Measurements from ENCODE around the gene SYNE2.

SYNE2 gene

DNA sequence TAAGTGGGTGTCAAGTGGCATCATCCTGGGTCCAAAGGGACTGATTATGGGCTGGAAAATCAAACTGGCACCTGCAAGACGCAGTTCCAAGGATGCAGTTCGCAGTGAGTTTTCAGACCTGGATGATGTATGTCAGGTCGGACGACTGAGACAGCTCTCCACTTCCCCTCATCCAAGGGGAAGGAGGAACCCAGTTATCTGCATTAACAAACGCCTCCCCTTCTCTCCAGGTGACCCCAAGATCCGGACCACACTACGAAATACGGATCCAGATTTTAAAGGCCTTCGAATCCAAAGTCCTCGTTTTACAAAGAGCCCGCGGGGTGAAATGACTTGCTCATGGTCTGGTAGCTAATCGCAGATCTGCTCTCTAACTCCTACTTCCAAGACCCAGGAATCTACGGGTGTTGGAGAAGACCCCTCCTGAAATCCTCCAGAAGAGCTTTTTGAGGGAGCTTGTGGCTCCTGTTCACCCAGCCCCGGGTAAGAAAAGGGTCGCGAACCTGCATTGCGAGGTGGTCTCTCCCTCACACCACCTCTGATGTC is 460 bp upstream of the SYNE2 start:
- TF ChIP-seq GABPA (IDR thresholded peaks at IDR 0.05; ENCODE audit: low read depth) (no peak), POLR2AphosphoS5 (IDR thresholded peaks at IDR 0.05; ENCODE audit: low read depth) (no peak)
- DNase-seq (ENCODE audit: low read depth in 1 of 2, low spot score in 1 of 2) = no peak
- no peak overlapping the region for H3K27ac ChIP-seq (replicated peaks)

DNA sequence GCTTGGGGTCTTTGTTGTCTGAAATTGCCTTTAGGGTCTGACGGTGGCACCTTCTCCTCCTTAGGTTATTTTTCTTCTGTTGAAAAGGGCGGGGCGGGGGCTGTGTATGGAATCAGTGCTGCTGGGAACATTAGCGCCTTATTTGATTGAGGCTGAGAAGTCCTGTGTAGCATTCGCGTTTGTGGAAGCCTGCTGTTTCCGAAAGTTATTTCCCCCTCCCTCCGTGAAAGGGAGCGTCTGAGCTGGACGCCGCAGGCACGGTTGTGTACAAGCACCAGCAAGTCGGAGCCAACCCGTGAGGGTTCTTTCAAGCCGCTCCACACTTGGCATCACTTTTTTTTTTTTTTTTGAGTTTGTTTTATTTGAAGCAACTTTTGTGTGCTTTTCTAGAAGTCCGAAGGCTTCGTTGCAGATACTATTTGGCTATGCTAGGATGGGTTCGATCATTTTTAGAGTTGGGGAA is 1.1 kb downstream of the SYNE2 start:
- TF ChIP-seq, protein P1, sequence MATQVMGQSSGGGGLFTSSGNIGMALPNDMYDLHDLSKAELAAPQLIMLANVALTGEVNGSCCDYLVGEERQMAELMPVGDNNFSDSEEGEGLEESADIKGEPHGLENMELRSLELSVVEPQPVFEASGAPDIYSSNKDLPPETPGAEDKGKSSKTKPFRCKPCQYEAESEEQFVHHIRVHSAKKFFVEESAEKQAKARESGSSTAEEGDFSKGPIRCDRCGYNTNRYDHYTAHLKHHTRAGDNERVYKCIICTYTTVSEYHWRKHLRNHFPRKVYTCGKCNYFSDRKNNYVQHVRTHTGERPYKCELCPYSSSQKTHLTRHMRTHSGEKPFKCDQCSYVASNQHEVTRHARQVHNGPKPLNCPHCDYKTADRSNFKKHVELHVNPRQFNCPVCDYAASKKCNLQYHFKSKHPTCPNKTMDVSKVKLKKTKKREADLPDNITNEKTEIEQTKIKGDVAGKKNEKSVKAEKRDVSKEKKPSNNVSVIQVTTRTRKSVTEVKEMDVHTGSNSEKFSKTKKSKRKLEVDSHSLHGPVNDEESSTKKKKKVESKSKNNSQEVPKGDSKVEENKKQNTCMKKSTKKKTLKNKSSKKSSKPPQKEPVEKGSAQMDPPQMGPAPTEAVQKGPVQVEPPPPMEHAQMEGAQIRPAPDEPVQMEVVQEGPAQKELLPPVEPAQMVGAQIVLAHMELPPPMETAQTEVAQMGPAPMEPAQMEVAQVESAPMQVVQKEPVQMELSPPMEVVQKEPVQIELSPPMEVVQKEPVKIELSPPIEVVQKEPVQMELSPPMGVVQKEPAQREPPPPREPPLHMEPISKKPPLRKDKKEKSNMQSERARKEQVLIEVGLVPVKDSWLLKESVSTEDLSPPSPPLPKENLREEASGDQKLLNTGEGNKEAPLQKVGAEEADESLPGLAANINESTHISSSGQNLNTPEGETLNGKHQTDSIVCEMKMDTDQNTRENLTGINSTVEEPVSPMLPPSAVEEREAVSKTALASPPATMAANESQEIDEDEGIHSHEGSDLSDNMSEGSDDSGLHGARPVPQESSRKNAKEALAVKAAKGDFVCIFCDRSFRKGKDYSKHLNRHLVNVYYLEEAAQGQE (IDR thresholded peaks at IDR 0.05; ENCODE audit: insufficient replicate concordance, low read depth) = no peak
- TF ChIP-seq SPI1 (IDR thresholded peaks at IDR 0.05; ENCODE audit: borderline replicate concordance, low read depth) = no peak
- no peak for TF ChIP-seq POLR2AphosphoS5 (IDR thresholded peaks at IDR 0.05; ENCODE audit: low read depth)
- TF ChIP-seq, protein P2, sequence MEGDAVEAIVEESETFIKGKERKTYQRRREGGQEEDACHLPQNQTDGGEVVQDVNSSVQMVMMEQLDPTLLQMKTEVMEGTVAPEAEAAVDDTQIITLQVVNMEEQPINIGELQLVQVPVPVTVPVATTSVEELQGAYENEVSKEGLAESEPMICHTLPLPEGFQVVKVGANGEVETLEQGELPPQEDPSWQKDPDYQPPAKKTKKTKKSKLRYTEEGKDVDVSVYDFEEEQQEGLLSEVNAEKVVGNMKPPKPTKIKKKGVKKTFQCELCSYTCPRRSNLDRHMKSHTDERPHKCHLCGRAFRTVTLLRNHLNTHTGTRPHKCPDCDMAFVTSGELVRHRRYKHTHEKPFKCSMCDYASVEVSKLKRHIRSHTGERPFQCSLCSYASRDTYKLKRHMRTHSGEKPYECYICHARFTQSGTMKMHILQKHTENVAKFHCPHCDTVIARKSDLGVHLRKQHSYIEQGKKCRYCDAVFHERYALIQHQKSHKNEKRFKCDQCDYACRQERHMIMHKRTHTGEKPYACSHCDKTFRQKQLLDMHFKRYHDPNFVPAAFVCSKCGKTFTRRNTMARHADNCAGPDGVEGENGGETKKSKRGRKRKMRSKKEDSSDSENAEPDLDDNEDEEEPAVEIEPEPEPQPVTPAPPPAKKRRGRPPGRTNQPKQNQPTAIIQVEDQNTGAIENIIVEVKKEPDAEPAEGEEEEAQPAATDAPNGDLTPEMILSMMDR (IDR thresholded peaks at IDR 0.05; ENCODE audit: insufficient read depth, low read length) = no peak
- TF ChIP-seq GABPA (IDR thresholded peaks at IDR 0.05; ENCODE audit: low read depth) = no peak
- Histone ChIP-seq H3K27ac (replicated peaks) (no peak overlapping the region), H3K27me3 (ENCODE audit: insufficient read depth, poor library complexity, severe bottlenecking) (peaks cover 19% of the 10 kb centered on the region), H3K4me3 (replicated peaks; ENCODE audit: insufficient read depth, low read length) (no peak overlapping the region)
- no peak for DNase-seq (ENCODE audit: low read depth in 1 of 2, low spot score in 1 of 2)

More for the DNA sequence above, 460 bp upstream of the SYNE2 start:
- H3K4me3 ChIP-seq (replicated peaks; ENCODE audit: insufficient read depth, low read length) = no peak overlapping the region
- H3K27me3 ChIP-seq (ENCODE audit: insufficient read depth, poor library complexity, severe bottlenecking) = peaks cover 19% of the 10 kb centered on the region

DNA sequence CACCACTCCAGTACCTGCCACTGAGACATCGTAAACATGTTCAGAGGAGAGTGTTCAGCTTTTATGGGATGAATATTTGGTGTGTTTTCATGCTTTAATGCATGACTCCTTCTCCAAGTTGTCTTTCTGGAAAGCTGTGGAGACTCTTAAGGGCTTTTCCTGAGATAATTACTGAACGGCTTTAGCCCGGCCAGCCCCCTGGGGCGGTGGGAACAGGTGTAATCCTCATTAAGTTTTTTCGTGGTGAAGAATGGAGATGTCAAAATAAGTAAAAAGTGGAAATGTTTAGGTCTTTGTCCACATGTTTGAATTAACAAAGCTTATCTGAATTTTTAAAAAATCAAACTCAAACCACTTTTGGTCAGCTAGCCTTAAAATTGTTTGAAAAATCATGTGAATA is 1.5 kb downstream of the SYNE2 start:
- Histone ChIP-seq H3K27ac (replicated peaks) (no peak overlapping the region), H3K4me3 (replicated peaks; ENCODE audit: insufficient read depth, low read length) (no peak overlapping the region), H3K27me3 (ENCODE audit: insufficient read depth, poor library complexity, severe bottlenecking) (peaks cover 19% of the 10 kb centered on the region)
- no peak for DNase-seq (ENCODE audit: low read depth in 1 of 2, low spot score in 1 of 2)
- TF ChIP-seq GABPA (IDR thresholded peaks at IDR 0.05; ENCODE audit: low read depth) (no peak), SPI1 (IDR thresholded peaks at IDR 0.05; ENCODE audit: borderline replicate concordance, low read depth) (no peak), POLR2AphosphoS5 (IDR thresholded peaks at IDR 0.05; ENCODE audit: low read depth) (no peak)
- TF ChIP-seq, protein P1 (IDR thresholded peaks at IDR 0.05; ENCODE audit: insufficient replicate concordance, low read depth) = no peak
- TF ChIP-seq, protein P2 (IDR thresholded peaks at IDR 0.05; ENCODE audit: insufficient read depth, low read length) = no peak

DNA sequence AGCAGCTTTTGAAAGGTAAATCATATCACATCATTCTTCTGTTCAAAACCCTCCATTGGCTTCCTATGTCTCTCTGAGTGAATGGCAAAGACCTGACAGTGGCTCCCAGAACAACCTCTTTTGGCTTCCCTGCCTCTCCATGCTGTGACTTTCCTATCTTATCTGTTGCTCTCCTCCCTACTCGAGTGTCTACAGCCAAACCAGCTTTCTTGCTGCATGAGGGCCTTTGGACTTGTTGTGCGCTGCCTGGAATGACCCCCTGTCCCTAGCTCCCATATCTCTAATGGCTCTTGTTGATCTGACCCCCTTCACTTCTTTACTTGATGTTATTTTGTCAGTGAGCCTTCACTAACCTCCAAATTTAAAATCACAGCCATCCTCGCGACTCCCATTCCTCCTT is 2.5 kb downstream of the SYNE2 start:
- no peak overlapping the region for H3K27ac ChIP-seq (replicated peaks)
- DNase-seq (ENCODE audit: low read depth in 1 of 2, low spot score in 1 of 2) = no peak
- no peak overlapping the region for H3K4me3 ChIP-seq (replicated peaks; ENCODE audit: insufficient read depth, low read length)
- peaks cover 19% of the 10 kb centered on the region for H3K27me3 ChIP-seq (ENCODE audit: insufficient read depth, poor library complexity, severe bottlenecking)
- TF ChIP-seq, protein P1 (IDR thresholded peaks at IDR 0.05; ENCODE audit: insufficient replicate concordance, low read depth) = no peak
- no peak for TF ChIP-seq GABPA (IDR thresholded peaks at IDR 0.05; ENCODE audit: low read depth)
- TF ChIP-seq, protein P2 (IDR thresholded peaks at IDR 0.05; ENCODE audit: insufficient read depth, low read length) = no peak
- TF ChIP-seq POLR2AphosphoS5 (IDR thresholded peaks at IDR 0.05; ENCODE audit: low read depth) = no peak
- TF ChIP-seq SPI1 (IDR thresholded peaks at IDR 0.05; ENCODE audit: borderline replicate concordance, low read depth) = no peak

All from HL-60 (cell line).